H7 (cell line): ENCODE results near the gene ADAMTS13. TPM values are rescaled to one million over a fixed set of nuclear protein-coding genes. Genes with fewer than 3 reads are reported as not detected.

Experiments used
- DNase-seq: peaks from one replicate; pipeline ENCODE4 v3.0.0; 2012
- H3K27me3 ChIP-seq: 2 replicates; pipeline ENCODE4 v1.6.0; 2011; ENCODE audit warnings: mild to moderate bottlenecking, low read length; ENCODE audit not compliant: control insufficient read depth, insufficient read depth
- H3K36me3 ChIP-seq: replicated peaks from 2 replicates; pipeline ENCODE4 v1.5.1; 2011; ENCODE audit warnings: low read length; ENCODE audit not compliant: control insufficient read depth, insufficient read depth
- H3K4me3 ChIP-seq: 2 replicates; pipeline ENCODE4 v1.5.1; 2011; ENCODE audit warnings: low read depth, mild to moderate bottlenecking, control low read depth, low read length, moderate library complexity; ENCODE audit not compliant: insufficient read depth
- total RNA-seq: library from RNA; depleted of rRNA; stranded (reverse); fragments of >200 nt; shearing (Covaris generic); gene quantifications from 2 replicates; pipeline ENCODE4 v1.2.3, GENCODE V29; 2014

The ADAMTS13 gene
- total RNA-seq, 1 experiment from 2014 or later = 2.8 TPM

GRCh38 chr9:133403766-133404453, 18.3 kb upstream of the ADAMTS13 start:
- H3K4me3 ChIP-seq = no peak overlapping the region
- H3K27me3 ChIP-seq = no peaks in the 10 kb centered on the region
- peaks cover 12% of the 10 kb centered on the region for H3K36me3 ChIP-seq
- peak; percentile 92 for DNase-seq

GRCh38 chr9:133404454-133405002, 17.6 kb upstream of the ADAMTS13 start:
- DNase-seq = peak; percentile 34
- no peak overlapping the region for H3K4me3 ChIP-seq
- no peaks in the 10 kb centered on the region for H3K27me3 ChIP-seq
- peaks cover 13% of the 10 kb centered on the region for H3K36me3 ChIP-seq

GRCh38 chr9:133405508-133406438, 16.4 kb upstream of the ADAMTS13 start:
- H3K27me3 ChIP-seq = no peaks in the 10 kb centered on the region
- no peak overlapping the region for H3K4me3 ChIP-seq
- no peak for DNase-seq
- H3K36me3 ChIP-seq = peaks cover 20% of the 10 kb centered on the region

- DNase-seq = peak; percentile 93
- Histone ChIP-seq H3K4me3 (no peak overlapping the region), H3K36me3 (peaks cover 25% of the 10 kb centered on the region), H3K27me3 (no peaks in the 10 kb centered on the region)
Measured at GRCh38 chr9:133406480-133407307, 15.5 kb upstream of the ADAMTS13 start.

GRCh38 chr9:133408042-133408441, 14.1 kb upstream of the ADAMTS13 start:
- Histone ChIP-seq H3K4me3 (no peak overlapping the region), H3K27me3 (no peaks in the 10 kb centered on the region), H3K36me3 (peaks cover 30% of the 10 kb centered on the region)
- DNase-seq = no peak

- no peak overlapping the region for H3K4me3 ChIP-seq
- peaks cover 26% of the 10 kb centered on the region for H3K36me3 ChIP-seq
- DNase-seq = no peak
- H3K27me3 ChIP-seq = no peaks in the 10 kb centered on the region
Measured at GRCh38 chr9:133415170-133415569, 7.0 kb upstream of the ADAMTS13 start.

GRCh38 chr9:133417541-133418461, 4.4 kb upstream of the ADAMTS13 start, which contains the start of gene REXO4:
Gene REXO4, minus strand, starts transcription at chr9:133418010. Its CDS starts 166 bp downstream, at chr9:133417844.
- Histone ChIP-seq H3K36me3 (peaks cover 13% of the 10 kb centered on the region), H3K4me3 (peak within 1 kb of the TSS; percentile 74), H3K27me3 (no peaks in the 10 kb centered on the region)
- DNase-seq = peak; percentile 95

GRCh38 chr9:133419005-133419404, 3.2 kb upstream of the ADAMTS13 start:
- no peak for DNase-seq
- Histone ChIP-seq H3K4me3 (no peak overlapping the region), H3K36me3 (peaks cover 11% of the 10 kb centered on the region), H3K27me3 (no peaks in the 10 kb centered on the region)

- no peaks in the 10 kb centered on the region for H3K27me3 ChIP-seq
- peaks cover 3% of the 10 kb centered on the region for H3K36me3 ChIP-seq
- DNase-seq = peak; percentile 49
- no peak overlapping the region for H3K4me3 ChIP-seq
Measured at GRCh38 chr9:133420392-133420827, 1.8 kb upstream of the ADAMTS13 start.

- no peaks in the 10 kb centered on the region for H3K36me3 ChIP-seq
- DNase-seq = no peak
Measured at GRCh38 chr9:133423216-133423615, 1.0 kb downstream of the ADAMTS13 start.

GRCh38 chr9:133424187-133424586, 2.0 kb downstream of the ADAMTS13 start:
- Histone ChIP-seq H3K27me3 (peaks cover 2% of the 10 kb centered on the region; the same call in 1 of the 2 replicates), H3K4me3 (no peak overlapping the region), H3K36me3 (no peaks in the 10 kb centered on the region)
- peak; percentile 33 for DNase-seq

More at GRCh38 chr9:133423216-133423615, 1.0 kb downstream of the ADAMTS13 start:
- H3K4me3 ChIP-seq = no peak overlapping the region
- peaks cover 2% of the 10 kb centered on the region; the same call in 1 of the 2 replicates for H3K27me3 ChIP-seq

GRCh38 chr9:133425049-133425632, 3.0 kb downstream of the ADAMTS13 start:
- H3K4me3 ChIP-seq = no peak overlapping the region
- DNase-seq = no peak
- H3K27me3 ChIP-seq = peaks cover 8% of the 10 kb centered on the region; the same call in 1 of the 2 replicates
- H3K36me3 ChIP-seq = no peaks in the 10 kb centered on the region

GRCh38 chr9:133426011-133426410, 3.8 kb downstream of the ADAMTS13 start:
- no peak for DNase-seq
- no peaks in the 10 kb centered on the region for H3K36me3 ChIP-seq
- H3K4me3 ChIP-seq = no peak overlapping the region
- peaks cover 10% of the 10 kb centered on the region; the same call in 1 of the 2 replicates for H3K27me3 ChIP-seq
